Caco-2 (cell line): ENCODE data around the gene HNRNPUL1. TPM values are rescaled to one million over a fixed set of nuclear protein-coding genes. Genes with fewer than 3 reads are reported as not detected.

Experiments
- BruUV-seq: library from RNA; stranded (reverse); fragments of 400-500 nt; replicated peaks from 2 replicates; lab custom pipeline; 2021; lab: Mats Ljungman, UMichigan
- CTCF ChIA-PET: fragments of 300-600 bp; sonication (Branson Sonifier 250); formaldehyde crosslinking; loops from one replicate; lab custom pipeline; 2022; ENCODE audit warnings: antibody characterized with exemption; lab: Charles Lee
- POLR2A ChIA-PET: fragments of 300-600 bp; sonication (Branson Sonifier 250); formaldehyde crosslinking; loops from one replicate; lab custom pipeline; 2022; ENCODE audit warnings: antibody characterized with exemption; lab: Charles Lee
- DNase-seq, 2 experiments: peaks; one replicate each; pipeline versions ENCODE4 v3.0.0 to v3.0.0-alpha.2; 2020 to 2022
- H3K27me3 ChIP-seq: replicated peaks from 2 replicates; pipeline ENCODE4 v1.6.0; 2011; ENCODE audit warnings: low read length; ENCODE audit not compliant: control insufficient read depth, insufficient read depth
- H3K36me3 ChIP-seq: 2 replicates; pipeline ENCODE4 v1.5.1; 2011; ENCODE audit warnings: low read length; ENCODE audit not compliant: control insufficient read depth, insufficient read depth
- H3K4me1 ChIP-seq: fragments of 250-450 bp; sonication (Bioruptor Pico); 2 replicates; pipeline ENCODE4 v1.5.1; 2020; ENCODE audit warnings: mild to moderate bottlenecking
- H3K4me3 ChIP-seq: 2 replicates; pipeline ENCODE4 v1.5.1; 2011; ENCODE audit warnings: low read depth, mild to moderate bottlenecking, control low read depth, low read length
- H3K9me3 ChIP-seq: fragments of 250-450 bp; sonication (Bioruptor Pico); 2 replicates; pipeline ENCODE4 v1.5.1; 2020; ENCODE audit warnings: mild to moderate bottlenecking, moderate library complexity
- H3K27ac Mint-ChIP-seq: one replicate; pipeline ENCODE4 v1.8.0; 2022; ENCODE audit warnings: mixed read lengths; ENCODE audit not compliant: unreplicated experiment
- H3K27me3 Mint-ChIP-seq: one replicate; pipeline ENCODE4 v1.8.0; 2022; ENCODE audit warnings: mixed read lengths; ENCODE audit not compliant: insufficient read depth, unreplicated experiment
- H3K36me3 Mint-ChIP-seq: one replicate; pipeline ENCODE4 v1.8.0; 2022; ENCODE audit warnings: mild to moderate bottlenecking, mixed read lengths; ENCODE audit not compliant: insufficient read depth, unreplicated experiment
- H3K4me1 Mint-ChIP-seq: one replicate; pipeline ENCODE4 v1.8.0; 2022; ENCODE audit warnings: low read depth, mixed read lengths; ENCODE audit not compliant: unreplicated experiment
- H3K4me3 Mint-ChIP-seq: one replicate; pipeline ENCODE4 v1.8.0; 2022; ENCODE audit warnings: mild to moderate bottlenecking, moderate library complexity, mixed read lengths; ENCODE audit not compliant: unreplicated experiment
- H3K9me3 Mint-ChIP-seq: one replicate; pipeline ENCODE4 v1.8.0; 2022; ENCODE audit warnings: mixed read lengths; ENCODE audit not compliant: unreplicated experiment
- CTCF ChIP-seq, 2 experiments: fragments of 200-600 bp in 1 of 2; IDR thresholded peaks; 1 replicate in 1 of 2; 2 replicates in 1 of 2; pipeline versions ENCODE4 v1.5.1 to v1.8.0; 2011 to 2022; ENCODE audit warnings: antibody characterized with exemption in 1 of 2, control low read depth in 1 of 2, inconsistent platforms in 1 of 2, low read depth in 1 of 2, low read length in 1 of 2, mild to moderate bottlenecking in 1 of 2, moderate library complexity in 1 of 2; ENCODE audit not compliant: insufficient read depth in 1 of 2, severe bottlenecking in 1 of 2, unreplicated experiment in 1 of 2
- intact Hi-C: fragments of 100-400 bp; cut with micrococcal nuclease; formaldehyde crosslinking; loops from one replicate; pipeline ENCODE4 v1.10.0; 2022; ENCODE audit not compliant: unreplicated experiment
- total RNA-seq: library from RNA; stranded (reverse); gene quantifications from 2 replicates; pipeline ENCODE4 v1.2.3, GENCODE V29; 2022

Gene HNRNPUL1
- total RNA-seq, 1 experiment from 2014 or later: 322 TPM

GRCh38 chr19:41356984-41357739 is 93.0 kb downstream of the HNRNPUL1 start:
- peaks cover 11% of the 10 kb centered on the region for H3K4me1 Mint-ChIP-seq
- ChIA-PET POLR2A (no interaction called here), CTCF (no interaction called here)
- DNase-seq: no peak
- no peak for TF ChIP-seq CTCF (IDR thresholded peaks at IDR 0.05; ENCODE audit: insufficient read depth in 1 of 2, low read depth in 1 of 2, low read length in 1 of 2, severe bottlenecking in 1 of 2, unreplicated experiment in 1 of 2)
- no peak overlapping the region for H3K27ac Mint-ChIP-seq
- no peaks in the 10 kb centered on the region for H3K4me1 ChIP-seq
- H3K9me3 ChIP-seq: no peaks in the 10 kb centered on the region
- H3K36me3 Mint-ChIP-seq: peaks cover 6% of the 10 kb centered on the region
- peaks cover 2% of the 10 kb centered on the region for H3K27me3 Mint-ChIP-seq
- H3K4me3 ChIP-seq: no peak overlapping the region
- intact Hi-C loops: no loop called here
- no peak overlapping the region for H3K4me3 Mint-ChIP-seq
- no peaks in the 10 kb centered on the region; the same call in 1 of the 2 replicates for H3K27me3 ChIP-seq
- H3K36me3 ChIP-seq: no peaks in the 10 kb centered on the region
- H3K9me3 Mint-ChIP-seq: no peaks in the 10 kb centered on the region
- BruUV-seq: no TSS peak

Other genes with a start within 250 kb of the HNRNPUL1 start
- gene CYP2A13, start 175.9 kb upstream of the HNRNPUL1 start, total RNA-seq: not detected in 2 replicates
- gene CYP2F1, start 149.9 kb upstream of the HNRNPUL1 start, total RNA-seq: not detected in 2 replicates
- 56.0 and 63.0 TPM in 2 replicates for gene CYP2S1, start 71.2 kb upstream of the HNRNPUL1 start, total RNA-seq
- 1.2 and 1.6 TPM in 2 replicates for gene AXL, start 45.1 kb upstream of the HNRNPUL1 start, total RNA-seq
- gene CCDC97, start 45.8 kb downstream of the HNRNPUL1 start, total RNA-seq: 47.1 and 47.8 TPM in 2 replicates
- gene TGFB1, start 89.5 kb downstream of the HNRNPUL1 start, total RNA-seq: 15.0 and 15.3 TPM in 2 replicates
- gene B9D2, start 99.8 kb downstream of the HNRNPUL1 start, total RNA-seq: 3.6 and 4.0 TPM in 2 replicates
- 1.4 and 2.2 TPM in 2 replicates for gene TMEM91, start 112.2 kb downstream of the HNRNPUL1 start, total RNA-seq
- gene EXOSC5, start 133.0 kb downstream of the HNRNPUL1 start, total RNA-seq: 36.6 and 37.3 TPM in 2 replicates
- 9.4 and 19.4 TPM in 2 replicates for gene BCKDHA, start 133.4 kb downstream of the HNRNPUL1 start, total RNA-seq
- 3.1 and 3.7 TPM in 2 replicates for gene B3GNT8, start 163.0 kb downstream of the HNRNPUL1 start, total RNA-seq
- gene DMAC2, start 175.5 kb downstream of the HNRNPUL1 start, total RNA-seq: 75.9 and 85.0 TPM in 2 replicates
- not detected in 2 replicates for gene ERICH4, start 178.8 kb downstream of the HNRNPUL1 start, total RNA-seq